OCI-LY3 (cell line): ENCODE results near the gene RELL2.

Experiments used
- H2AFZ ChIP-seq: fragments of 200-600, 300-600 bp; shearing (Covaris generic); 2 replicates; pipeline ENCODE4 v1.6.0; 2014; ENCODE audit warnings: antibody characterized with exemption, low read depth, low read length
- H3K27ac ChIP-seq: fragments of 200-600, 300-600 bp; sonication (generic); 2 replicates; pipeline ENCODE4 v1.5.1; 2014; ENCODE audit warnings: mild to moderate bottlenecking, low read length, moderate library complexity, mixed read lengths
- H3K27me3 ChIP-seq: fragments of 200-600, 300-600 bp; sonication (generic); 2 replicates; pipeline ENCODE4 v1.6.1; 2014; ENCODE audit warnings: low read depth, low read length, mixed read lengths
- H3K36me3 ChIP-seq: fragments of 200-600, 300-600 bp; sonication (generic); replicated peaks from 2 replicates; pipeline ENCODE3; 2014; ENCODE audit warnings: low read depth, low read length, mixed read lengths
- H3K4me1 ChIP-seq: fragments of 300-600, 200-600 bp; sonication (generic); 2 replicates; pipeline ENCODE4 v1.6.1; 2014; ENCODE audit warnings: low read length, mixed read lengths
- H3K4me2 ChIP-seq: fragments of 200-600, 300-600 bp; sonication (generic); 2 replicates; pipeline ENCODE4 v1.6.1; 2014; ENCODE audit warnings: low read length, mixed read lengths
- H3K4me3 ChIP-seq: fragments of 300-600, 200-600 bp; sonication (generic); 2 replicates; pipeline ENCODE4 v1.5.1; 2014; ENCODE audit warnings: antibody characterized with exemption, mild to moderate bottlenecking, low read length, moderate library complexity
- H3K79me2 ChIP-seq: fragments of 300-600, 200-600 bp; shearing (Covaris generic); 2 replicates; pipeline ENCODE4 v1.6.1; 2014; ENCODE audit warnings: mild to moderate bottlenecking, low read length, mixed read lengths
- H3K9ac ChIP-seq: fragments of 300-600, 200-600 bp; shearing (Covaris generic); 2 replicates; pipeline ENCODE4 v1.6.0; 2014; ENCODE audit warnings: mild to moderate bottlenecking, low read length, moderate library complexity
- H3K9me3 ChIP-seq: fragments of 200-600, 300-600 bp; shearing (Covaris generic); 2 replicates; pipeline ENCODE4 v1.6.1; 2014; ENCODE audit warnings: low read length, mixed read lengths; ENCODE audit not compliant: insufficient read depth
- H4K20me1 ChIP-seq: fragments of 200-600, 300-600 bp; sonication (generic); 2 replicates; pipeline ENCODE4 v1.6.1; 2016; ENCODE audit warnings: low read length, mixed read lengths; ENCODE audit not compliant: insufficient read depth
- EZH2phosphoT487 ChIP-seq: fragments of 200-600 bp; shearing (Covaris generic); IDR thresholded peaks from 2 replicates; pipeline ENCODE4 v1.6.1; 2018; ENCODE audit warnings: antibody characterized with exemption, mixed run types, low read depth
- TF ChIP-seq, protein P1 (sequence below): fragments of 200-600, 300-600 bp; sonication (generic); IDR thresholded peaks from 2 replicates; pipeline ENCODE4 v1.5.1; 2014; ENCODE audit warnings: antibody characterized with exemption, low read length, low read depth

The RELL2 gene

GRCh38 chr5:141640051-141640415 lies 3.2 kb downstream of the RELL2 start:
- no peak overlapping the region for H2AFZ ChIP-seq
- TF ChIP-seq, protein P1, sequence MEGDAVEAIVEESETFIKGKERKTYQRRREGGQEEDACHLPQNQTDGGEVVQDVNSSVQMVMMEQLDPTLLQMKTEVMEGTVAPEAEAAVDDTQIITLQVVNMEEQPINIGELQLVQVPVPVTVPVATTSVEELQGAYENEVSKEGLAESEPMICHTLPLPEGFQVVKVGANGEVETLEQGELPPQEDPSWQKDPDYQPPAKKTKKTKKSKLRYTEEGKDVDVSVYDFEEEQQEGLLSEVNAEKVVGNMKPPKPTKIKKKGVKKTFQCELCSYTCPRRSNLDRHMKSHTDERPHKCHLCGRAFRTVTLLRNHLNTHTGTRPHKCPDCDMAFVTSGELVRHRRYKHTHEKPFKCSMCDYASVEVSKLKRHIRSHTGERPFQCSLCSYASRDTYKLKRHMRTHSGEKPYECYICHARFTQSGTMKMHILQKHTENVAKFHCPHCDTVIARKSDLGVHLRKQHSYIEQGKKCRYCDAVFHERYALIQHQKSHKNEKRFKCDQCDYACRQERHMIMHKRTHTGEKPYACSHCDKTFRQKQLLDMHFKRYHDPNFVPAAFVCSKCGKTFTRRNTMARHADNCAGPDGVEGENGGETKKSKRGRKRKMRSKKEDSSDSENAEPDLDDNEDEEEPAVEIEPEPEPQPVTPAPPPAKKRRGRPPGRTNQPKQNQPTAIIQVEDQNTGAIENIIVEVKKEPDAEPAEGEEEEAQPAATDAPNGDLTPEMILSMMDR, result no peak
- TF ChIP-seq EZH2phosphoT487, result no peak
- H3K9me3 ChIP-seq, result no peaks in the 10 kb centered on the region
- H3K36me3 ChIP-seq, result peaks cover 6% of the 10 kb centered on the region
- H3K9ac ChIP-seq, result no peak overlapping the region
- H3K4me1 ChIP-seq, result peaks cover 25% of the 10 kb centered on the region
- no peak overlapping the region for H3K4me3 ChIP-seq
- H4K20me1 ChIP-seq, result peaks cover 10% of the 10 kb centered on the region
- H3K27me3 ChIP-seq, result no peaks in the 10 kb centered on the region
- H3K4me2 ChIP-seq, result no peak overlapping the region
- H3K79me2 ChIP-seq, result peaks cover 33% of the 10 kb centered on the region
- H3K27ac ChIP-seq, result no peak overlapping the region

DNA sequence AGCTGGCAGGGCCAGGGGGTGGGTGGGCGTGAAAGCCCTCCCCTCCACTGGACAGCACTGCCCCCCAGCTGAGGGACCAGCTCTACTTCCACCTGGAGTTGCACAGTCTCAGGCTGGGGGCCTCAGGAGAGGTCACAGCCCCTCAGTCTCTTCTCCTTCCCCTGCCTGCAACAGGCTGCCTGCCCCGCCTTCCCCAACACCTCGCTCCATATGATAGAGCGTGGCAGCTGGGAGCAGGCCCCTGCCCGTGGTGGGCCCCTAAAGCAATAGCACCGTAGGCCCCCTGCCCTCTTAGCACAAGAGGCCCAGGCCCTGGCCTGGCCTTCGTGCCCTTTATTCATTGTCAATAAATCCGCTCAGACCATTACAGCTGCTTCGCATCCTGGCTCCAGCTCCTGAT lies 3.9 kb downstream of the RELL2 start:
- Histone ChIP-seq H3K9me3 (no peaks in the 10 kb centered on the region), H3K4me1 (peaks cover 18% of the 10 kb centered on the region), H3K4me3 (no peak overlapping the region), H3K4me2 (no peak overlapping the region), H3K36me3 (peaks cover 6% of the 10 kb centered on the region), H3K27ac (no peak overlapping the region), H3K79me2 (peaks cover 27% of the 10 kb centered on the region), H4K20me1 (peaks cover 5% of the 10 kb centered on the region), H3K27me3 (no peaks in the 10 kb centered on the region), H2AFZ (no peak overlapping the region), H3K9ac (no peak overlapping the region)
- TF ChIP-seq, protein P1, result no peak
- TF ChIP-seq EZH2phosphoT487, result no peak

DNA sequence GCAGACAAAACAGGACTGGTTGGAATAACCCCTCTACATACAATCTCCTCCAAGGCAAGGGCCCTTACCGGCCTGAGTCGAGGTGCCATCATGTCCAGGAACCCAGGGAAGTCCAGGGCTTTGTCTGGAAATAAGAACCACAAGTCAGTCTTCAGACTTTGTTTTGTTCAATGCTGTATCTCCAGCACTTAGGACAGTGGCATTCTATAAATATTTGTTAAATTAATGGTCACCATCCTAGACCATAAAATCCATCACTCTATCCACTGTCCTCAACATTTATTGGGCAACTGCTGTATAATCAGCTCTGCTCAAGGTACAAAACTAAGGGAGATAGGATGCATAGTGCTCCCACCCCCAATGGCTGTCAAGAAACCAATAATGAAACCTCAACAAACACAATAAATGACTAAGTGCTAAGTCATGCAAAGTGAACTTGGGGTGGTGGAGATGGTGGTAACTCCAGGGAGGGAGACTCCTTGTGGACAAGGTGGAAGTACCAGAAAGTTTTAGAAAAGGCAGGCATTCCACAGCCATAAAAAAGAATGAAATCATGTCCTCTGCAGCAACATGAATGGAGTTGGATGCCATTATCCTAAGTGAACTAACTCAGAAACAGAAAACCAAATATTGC lies 5.0 kb downstream of the RELL2 start:
- Histone ChIP-seq H3K27ac (no peak overlapping the region), H3K4me1 (peaks cover 16% of the 10 kb centered on the region), H3K9ac (no peak overlapping the region), H3K36me3 (peaks cover 6% of the 10 kb centered on the region), H3K79me2 (peaks cover 16% of the 10 kb centered on the region), H3K27me3 (no peaks in the 10 kb centered on the region), H4K20me1 (no peaks in the 10 kb centered on the region), H3K4me2 (no peak overlapping the region), H2AFZ (no peak overlapping the region), H3K9me3 (no peaks in the 10 kb centered on the region), H3K4me3 (no peak overlapping the region)
- TF ChIP-seq, protein P1, result no peak
- TF ChIP-seq EZH2phosphoT487, result no peak

DNA sequence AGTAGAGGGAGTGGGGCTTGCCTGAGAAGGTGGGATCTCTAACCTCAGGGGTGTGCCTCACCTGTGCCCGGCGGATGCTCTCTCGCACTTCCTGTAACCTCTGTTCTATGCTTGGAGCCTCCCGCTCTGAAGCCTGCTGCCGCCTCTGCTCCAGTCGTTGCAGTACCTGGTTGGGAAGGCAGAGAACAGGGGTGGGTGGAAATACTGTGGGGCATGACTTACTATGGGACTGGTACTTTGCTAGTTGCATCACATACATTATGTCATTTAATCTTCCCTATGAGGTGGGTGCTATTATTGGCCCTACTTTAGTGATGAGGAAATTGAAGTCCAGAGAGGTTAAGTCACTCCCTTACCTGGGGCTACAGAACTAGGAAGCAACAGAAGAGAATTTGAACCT lies 9.2 kb downstream of the RELL2 start:
- Histone ChIP-seq H3K9me3 (no peaks in the 10 kb centered on the region), H3K79me2 (no peaks in the 10 kb centered on the region), H3K4me3 (no peak overlapping the region), H3K27me3 (no peaks in the 10 kb centered on the region), H3K9ac (no peak overlapping the region), H3K4me2 (no peak overlapping the region), H2AFZ (no peak overlapping the region), H3K36me3 (no peaks in the 10 kb centered on the region), H4K20me1 (no peaks in the 10 kb centered on the region), H3K4me1 (peaks cover 9% of the 10 kb centered on the region), H3K27ac (no peak overlapping the region)
- no peak for TF ChIP-seq EZH2phosphoT487
- TF ChIP-seq, protein P1, result no peak
